Measurements from ENCODE around the gene ACP1.

GRCh38 chr2:263774-264492 lies 814 bp upstream of the ACP1 start, which contains the start of gene SH3YL1:
- TF ChIP-seq CTCF (IDR thresholded peaks at IDR 0.05; ENCODE audit: borderline replicate concordance, extremely low read depth, low read length, poor library complexity, severe bottlenecking) (no peak), EZH2 (IDR thresholded peaks at IDR 0.05; ENCODE audit: borderline replicate concordance, low read depth, low read length, severe bottlenecking) (no peak)
